HG03175 (cell line): ENCODE measurements around the gene SRGAP2B.
"Not testable (repeated sequence)": the region's sequence is repeated elsewhere in the genome, so short reads cannot be mapped to it uniquely, and the experiment has no call there.

Experiments used
- ATAC-seq: cut with Tn5 transposase; IDR thresholded peaks from one replicate; pipeline ENCODE4 v1.9.1; 2021; ENCODE audit warnings: mild to moderate bottlenecking, moderate library complexity; ENCODE audit not compliant: unreplicated experiment

Gene SRGAP2B

DNA sequence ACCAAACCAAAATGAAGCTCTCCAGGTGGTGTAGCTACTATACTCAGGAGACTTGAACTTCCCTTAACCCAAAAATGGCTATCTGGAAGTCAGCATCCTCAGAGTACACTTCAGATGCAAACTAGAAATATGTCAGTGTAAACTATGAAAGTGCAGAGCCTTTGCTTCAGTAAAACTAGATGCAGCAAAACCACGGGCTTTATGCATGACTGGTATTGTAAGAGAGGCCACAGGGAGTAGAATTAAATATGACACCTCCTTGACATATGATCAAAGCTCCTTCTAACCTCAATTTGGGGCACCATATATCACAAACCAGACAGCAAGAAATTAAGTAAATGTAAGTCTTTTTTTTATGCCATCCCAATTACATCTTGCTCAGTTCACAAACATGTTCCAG, 47.6 kb downstream of the SRGAP2B start:
- ATAC-seq = not testable (repeated sequence)

- ATAC-seq = not testable (repeated sequence)
Observed at GRCh38 chr1:145045571-145046273, 49.4 kb downstream of the SRGAP2B start.

GRCh38 chr1:145041519-145041918, 53.6 kb downstream of the SRGAP2B start:
- peak; percentile 94 for ATAC-seq

DNA sequence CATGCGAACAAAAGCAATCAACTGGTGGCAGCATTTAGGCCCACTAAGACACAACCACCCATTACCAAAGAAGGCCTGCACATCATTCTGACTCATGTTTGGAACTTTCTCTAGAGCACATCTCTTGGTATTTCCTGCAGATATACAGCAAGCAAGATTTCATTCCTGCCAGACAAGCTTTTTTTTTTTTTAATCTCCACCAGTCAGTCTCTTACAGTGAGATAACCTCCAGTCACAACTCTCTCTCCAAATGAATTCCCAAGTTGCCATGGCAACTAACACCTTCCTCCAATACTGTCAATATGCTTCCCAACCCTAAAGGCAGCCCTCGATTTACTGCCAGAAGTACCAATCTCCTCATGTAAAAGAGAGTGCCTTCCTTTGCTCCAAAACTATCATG, 59.1 kb downstream of the SRGAP2B start:
- ATAC-seq = not testable (repeated sequence)

- not testable (repeated sequence) for ATAC-seq
Observed at GRCh38 chr1:145033523-145033922, 61.6 kb downstream of the SRGAP2B start.

- ATAC-seq = not testable (repeated sequence)
Observed at GRCh38 chr1:145027251-145027650, 67.9 kb downstream of the SRGAP2B start.

DNA sequence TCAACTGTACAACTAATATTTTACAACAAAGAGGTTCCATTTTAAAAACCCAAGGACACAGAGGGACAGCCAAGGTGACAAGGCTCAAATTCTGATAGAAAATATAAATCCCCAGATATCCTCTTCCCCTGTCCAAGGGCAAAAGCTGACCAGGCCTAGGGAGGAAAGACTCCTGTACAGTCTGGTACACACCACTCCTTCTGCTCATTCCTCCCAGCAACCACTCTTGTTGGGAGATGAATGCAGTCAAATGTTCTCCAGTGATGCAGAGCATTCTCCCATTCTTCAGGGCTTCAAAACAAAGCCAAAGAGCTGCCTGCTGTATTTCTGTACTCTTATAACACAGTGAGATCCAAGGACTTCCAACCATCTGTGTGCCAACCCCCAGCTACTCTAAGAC, 69.8 kb downstream of the SRGAP2B start:
- not testable (repeated sequence) for ATAC-seq

DNA sequence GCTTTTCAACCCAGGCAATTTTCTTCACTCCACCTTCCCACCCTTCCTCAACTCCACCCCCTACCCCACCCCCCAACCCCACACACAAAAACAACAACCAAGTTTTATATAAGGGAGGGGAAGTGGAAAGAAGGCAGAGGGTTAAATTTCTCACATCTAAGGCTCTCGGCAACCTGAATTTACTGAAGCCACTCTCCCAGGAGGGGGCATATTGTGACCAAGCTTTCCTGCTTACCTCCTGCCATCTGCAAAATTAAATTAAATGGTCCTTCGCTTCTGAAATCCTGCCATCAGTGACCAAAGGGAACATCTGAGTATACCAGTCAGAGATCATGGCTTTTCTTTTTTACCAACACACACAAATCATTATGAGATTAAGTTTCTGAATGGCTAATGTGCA, 72.9 kb downstream of the SRGAP2B start:
- ATAC-seq = not testable (repeated sequence)

GRCh38 chr1:145021749-145022148, 73.4 kb downstream of the SRGAP2B start:
- ATAC-seq = not testable (repeated sequence)

- not testable (repeated sequence) for ATAC-seq
Observed at GRCh38 chr1:145019709-145020108, 75.4 kb downstream of the SRGAP2B start.

GRCh38 chr1:145017725-145018124, 77.4 kb downstream of the SRGAP2B start:
- ATAC-seq = not testable (repeated sequence)

GRCh38 chr1:145016492-145016862, 78.7 kb downstream of the SRGAP2B start:
- ATAC-seq = not testable (repeated sequence)

DNA sequence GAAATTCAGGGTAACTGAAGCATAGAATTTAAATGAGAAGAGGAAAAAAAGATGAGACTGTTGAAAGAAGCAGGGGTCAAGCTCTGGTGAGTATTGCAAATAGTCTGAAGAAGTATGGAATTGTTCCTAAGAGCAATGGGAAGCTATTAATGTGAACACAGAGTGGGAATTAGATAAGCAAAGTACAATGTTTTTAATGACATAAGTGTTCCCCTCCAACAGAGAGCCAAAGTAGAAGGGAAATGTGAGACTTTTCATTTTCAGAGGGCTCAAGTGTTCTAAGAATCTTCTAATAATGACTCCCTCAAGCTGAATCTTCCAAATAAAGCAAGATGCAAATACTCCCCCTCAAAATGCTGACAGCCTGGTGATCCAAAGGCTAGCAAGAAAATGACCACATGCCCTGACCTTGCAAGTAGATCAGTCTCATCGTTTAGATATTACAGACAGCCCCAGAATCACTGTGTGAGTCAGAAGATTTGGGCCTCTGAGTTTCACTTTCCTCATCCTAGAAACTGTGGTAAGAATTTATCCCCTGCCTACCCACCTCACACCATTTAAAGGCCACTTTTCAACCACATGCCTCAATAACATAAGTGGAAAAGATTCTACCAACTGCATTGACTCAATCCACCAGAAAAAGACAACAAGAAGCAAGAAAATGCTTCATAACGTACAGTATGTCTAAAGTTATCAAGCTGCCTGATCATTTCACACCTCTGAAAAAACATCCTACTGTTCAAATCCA, 79.2 kb downstream of the SRGAP2B start:
- ATAC-seq = peak; percentile 69

GRCh38 chr1:145013353-145013752, 81.8 kb downstream of the SRGAP2B start:
- not testable (repeated sequence) for ATAC-seq

DNA sequence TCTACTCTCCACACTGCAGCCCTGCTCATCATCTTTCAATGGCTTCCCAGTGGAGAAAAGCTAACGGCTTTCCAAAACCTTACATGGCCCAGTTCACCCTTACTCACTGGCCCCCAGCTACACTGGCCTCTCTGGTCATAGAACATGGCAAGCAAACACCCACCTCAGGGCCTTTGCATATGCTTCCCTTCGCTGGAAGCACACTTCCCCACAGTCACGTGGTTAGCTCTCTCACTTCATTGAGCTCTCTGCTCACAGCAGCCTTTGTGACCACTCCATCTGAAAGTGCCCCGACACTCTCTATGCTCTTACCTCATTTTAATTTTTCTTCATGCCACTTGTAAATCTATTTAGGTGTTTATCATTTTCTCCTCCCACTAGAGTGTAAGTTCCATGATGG, 83.3 kb downstream of the SRGAP2B start:
- ATAC-seq = not testable (repeated sequence)

GRCh38 chr1:145010580-145010979, 84.5 kb downstream of the SRGAP2B start:
- not testable (repeated sequence) for ATAC-seq

DNA sequence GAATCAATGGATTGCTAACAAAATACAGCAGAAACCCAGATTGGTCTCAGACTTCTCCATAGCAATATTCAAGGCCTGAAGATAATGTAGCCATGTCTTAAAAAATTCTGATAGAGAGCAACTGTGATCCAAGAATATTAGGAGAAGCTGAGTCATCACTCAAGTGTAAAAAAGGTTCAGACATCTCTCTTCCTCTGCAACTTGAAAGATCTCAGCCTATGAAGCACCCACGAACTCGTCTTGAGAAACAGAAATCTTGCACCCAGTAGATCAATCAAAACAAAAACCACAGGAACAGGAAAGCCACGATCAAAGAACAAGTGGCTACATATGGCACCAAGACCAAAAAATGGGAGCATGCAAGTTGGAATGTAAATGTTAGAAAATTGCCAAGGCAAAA, 85.2 kb downstream of the SRGAP2B start:
- ATAC-seq = not testable (repeated sequence)

GRCh38 chr1:145008388-145008787, 86.7 kb downstream of the SRGAP2B start:
- peak; percentile 58 for ATAC-seq

GRCh38 chr1:145005142-145005541, 90.0 kb downstream of the SRGAP2B start:
- ATAC-seq = not testable (repeated sequence)

DNA sequence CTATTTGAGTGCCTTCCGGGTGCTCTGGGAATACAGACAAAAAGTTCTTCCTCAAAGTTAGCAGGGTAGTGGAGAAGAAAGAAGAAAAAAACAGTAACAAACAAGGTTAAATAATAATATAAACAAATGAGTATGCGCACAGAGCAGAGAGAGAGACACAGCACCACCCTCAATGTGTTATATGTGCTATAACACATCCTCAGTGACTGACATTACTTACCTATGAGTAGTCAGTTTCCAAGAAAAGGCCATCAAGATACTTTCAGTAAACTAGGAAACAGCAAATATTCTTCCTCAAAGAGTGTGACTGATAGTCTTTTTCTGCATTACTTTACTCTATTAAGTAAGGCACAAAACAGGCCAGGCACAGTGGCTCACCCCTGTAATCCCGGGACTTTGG, 93.7 kb downstream of the SRGAP2B start:
- ATAC-seq = not testable (repeated sequence)

- not testable (repeated sequence) for ATAC-seq
Observed at GRCh38 chr1:145000743-145001326, 94.3 kb downstream of the SRGAP2B start.
